Activated naive CD8-positive, alpha-beta T cell treated with anti-CD3 and anti-CD28 coated beads, Interleukin-2, amount 50 U/mL, for 24 hours (primary cell): Measurements from ENCODE around the gene KRT13.

Experiments
- ATAC-seq: fragments of 150-1000 bp; cut with Tn5 transposase; one replicate; pipeline ENCODE4 v1.10.0; 2021
- DNase-seq: peaks from one replicate; pipeline ENCODE4 v3.0.0; 2021
- H3K27ac Mint-ChIP-seq: one replicate; pipeline ENCODE4 v1.8.0; 2021; ENCODE audit warnings: mild to moderate bottlenecking, mixed read lengths
- H3K27me3 Mint-ChIP-seq: one replicate; pipeline ENCODE4 v1.8.0; 2021; ENCODE audit warnings: mixed read lengths
- H3K36me3 Mint-ChIP-seq: one replicate; pipeline ENCODE4 v1.8.0; 2021; ENCODE audit warnings: low read depth, mixed read lengths
- H3K4me1 Mint-ChIP-seq: one replicate; pipeline ENCODE4 v1.8.0; 2021; ENCODE audit warnings: mixed read lengths
- H3K4me3 Mint-ChIP-seq: one replicate; pipeline ENCODE4 v1.8.0; 2021; ENCODE audit warnings: mild to moderate bottlenecking, moderate library complexity, mixed read lengths
- H3K9me3 Mint-ChIP-seq: one replicate; pipeline ENCODE4 v1.8.0; 2021; ENCODE audit warnings: mixed read lengths

The KRT13 gene

DNA sequence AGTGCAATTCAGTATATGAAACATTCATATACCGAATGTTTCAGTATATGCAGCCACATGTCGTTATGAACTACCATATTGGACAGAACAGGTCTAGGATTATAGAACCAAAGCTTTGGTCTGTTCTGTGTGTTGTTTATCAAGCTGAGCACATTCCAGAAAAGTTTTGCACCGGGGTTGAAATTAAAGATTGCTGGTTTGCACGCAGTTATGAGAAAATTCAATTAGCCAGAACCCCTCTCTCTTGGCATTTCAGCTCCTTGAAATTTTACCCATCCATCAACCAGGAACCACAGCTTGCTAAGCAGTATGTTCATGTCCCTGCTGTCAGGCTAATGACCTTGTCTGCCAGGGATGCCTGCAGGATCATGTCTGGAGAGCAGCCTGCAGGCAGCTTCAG, 47.7 kb downstream of the KRT13 start:
- DNase-seq (no peak), ATAC-seq (no peak)
- H3K27ac Mint-ChIP-seq = no peak overlapping the region
- no peaks in the 10 kb centered on the region for H3K27me3 Mint-ChIP-seq
- no peak overlapping the region for H3K4me3 Mint-ChIP-seq
- no peaks in the 10 kb centered on the region for H3K9me3 Mint-ChIP-seq
- H3K4me1 Mint-ChIP-seq = no peaks in the 10 kb centered on the region
- H3K36me3 Mint-ChIP-seq = no peaks in the 10 kb centered on the region

DNA sequence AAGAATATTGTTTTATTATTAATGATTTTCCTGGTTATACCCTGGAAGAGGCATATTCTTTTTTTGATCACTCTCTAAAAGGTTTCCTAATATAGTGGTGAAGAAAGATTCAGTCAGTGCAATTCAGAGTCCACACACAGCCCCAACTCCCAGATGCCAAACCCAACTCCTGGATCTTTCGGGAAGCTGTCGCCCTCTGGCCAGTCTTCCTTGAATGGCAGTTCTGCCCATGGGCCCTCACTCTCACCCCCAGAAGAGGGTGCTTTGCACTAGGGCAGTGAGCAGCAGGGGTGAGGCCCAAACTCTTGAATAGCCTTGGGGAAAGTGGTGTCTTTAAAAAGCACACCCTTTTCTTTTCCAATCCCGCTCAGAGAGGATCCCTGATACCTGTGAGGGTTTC, 49.2 kb downstream of the KRT13 start:
- no peaks in the 10 kb centered on the region for H3K27me3 Mint-ChIP-seq
- no peak overlapping the region for H3K27ac Mint-ChIP-seq
- H3K9me3 Mint-ChIP-seq = no peaks in the 10 kb centered on the region
- H3K4me3 Mint-ChIP-seq = no peak overlapping the region
- no peaks in the 10 kb centered on the region for H3K36me3 Mint-ChIP-seq
- no peak for ATAC-seq
- DNase-seq = no peak
- no peaks in the 10 kb centered on the region for H3K4me1 Mint-ChIP-seq

DNA sequence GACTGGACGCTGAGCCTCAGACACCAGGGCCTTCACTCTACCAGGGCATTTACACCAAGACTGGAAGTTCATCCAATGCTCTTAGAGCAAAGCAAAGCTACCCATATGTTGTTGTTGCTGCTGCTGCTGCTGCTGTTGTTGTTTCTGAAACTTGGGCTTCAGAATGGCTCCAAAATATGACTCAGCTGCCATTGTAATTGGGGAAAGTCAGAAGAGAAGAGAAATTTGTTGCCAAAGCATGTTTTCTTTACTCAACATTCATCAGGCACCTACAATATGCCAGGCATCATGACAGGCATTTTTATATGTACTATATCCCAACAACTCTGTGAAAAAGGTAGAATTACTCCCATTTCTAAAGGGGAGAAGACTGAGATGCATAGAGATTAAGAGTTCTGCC, 50.2 kb downstream of the KRT13 start:
- no peaks in the 10 kb centered on the region for H3K27me3 Mint-ChIP-seq
- no peak overlapping the region for H3K4me3 Mint-ChIP-seq
- DNase-seq (no peak), ATAC-seq (no peak)
- H3K27ac Mint-ChIP-seq = no peak overlapping the region
- no peaks in the 10 kb centered on the region for H3K4me1 Mint-ChIP-seq
- H3K36me3 Mint-ChIP-seq = no peaks in the 10 kb centered on the region
- no peaks in the 10 kb centered on the region for H3K9me3 Mint-ChIP-seq

DNA sequence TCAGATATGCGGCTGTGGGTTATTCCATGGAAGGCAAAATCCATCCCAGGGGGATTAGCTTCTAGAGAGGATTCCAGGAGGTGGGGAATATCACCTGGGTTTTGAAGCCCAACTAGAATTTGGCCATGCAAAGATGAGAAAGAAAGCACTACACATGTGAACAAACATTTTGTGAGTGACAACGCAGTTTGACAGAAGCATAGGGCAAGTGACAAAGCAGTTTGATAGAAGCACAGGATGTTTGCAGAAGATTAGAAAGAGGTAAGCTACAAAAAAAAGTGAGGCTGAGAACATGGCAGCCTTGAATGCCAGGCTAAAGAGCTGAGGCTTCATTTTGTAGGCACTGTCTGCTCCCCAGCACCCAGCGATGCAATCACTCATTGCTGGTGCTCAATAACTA, 52.3 kb downstream of the KRT13 start:
- DNase-seq = no peak
- ATAC-seq = no peak
- H3K36me3 Mint-ChIP-seq = no peaks in the 10 kb centered on the region
- no peaks in the 10 kb centered on the region for H3K9me3 Mint-ChIP-seq
- H3K4me3 Mint-ChIP-seq = no peak overlapping the region
- H3K27me3 Mint-ChIP-seq = no peaks in the 10 kb centered on the region
- no peak overlapping the region for H3K27ac Mint-ChIP-seq
- H3K4me1 Mint-ChIP-seq = no peaks in the 10 kb centered on the region

DNA sequence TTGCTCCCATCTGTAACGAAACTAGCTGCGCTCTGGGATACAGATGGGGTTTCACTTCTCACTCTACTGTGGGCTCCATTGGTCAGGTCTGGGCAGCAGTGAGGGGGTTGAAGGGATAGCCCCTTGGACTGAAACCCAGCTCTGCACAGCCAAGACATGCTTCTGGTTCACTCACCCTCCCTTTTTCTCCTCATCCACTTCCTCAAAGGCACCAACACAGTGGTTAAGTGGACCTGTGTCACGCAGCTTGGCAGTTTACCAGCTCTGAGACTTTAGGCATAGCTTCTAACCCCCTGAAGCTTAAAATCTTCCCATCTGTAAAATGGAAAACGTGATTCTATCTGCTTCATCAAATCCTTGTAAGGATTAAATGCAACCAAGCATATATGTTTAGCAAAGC, 53.1 kb downstream of the KRT13 start:
- H3K4me1 Mint-ChIP-seq = no peaks in the 10 kb centered on the region
- H3K27me3 Mint-ChIP-seq = no peaks in the 10 kb centered on the region
- ATAC-seq (no peak), DNase-seq (no peak)
- H3K27ac Mint-ChIP-seq = no peak overlapping the region
- H3K4me3 Mint-ChIP-seq = no peak overlapping the region
- H3K36me3 Mint-ChIP-seq = no peaks in the 10 kb centered on the region
- no peaks in the 10 kb centered on the region for H3K9me3 Mint-ChIP-seq

DNA sequence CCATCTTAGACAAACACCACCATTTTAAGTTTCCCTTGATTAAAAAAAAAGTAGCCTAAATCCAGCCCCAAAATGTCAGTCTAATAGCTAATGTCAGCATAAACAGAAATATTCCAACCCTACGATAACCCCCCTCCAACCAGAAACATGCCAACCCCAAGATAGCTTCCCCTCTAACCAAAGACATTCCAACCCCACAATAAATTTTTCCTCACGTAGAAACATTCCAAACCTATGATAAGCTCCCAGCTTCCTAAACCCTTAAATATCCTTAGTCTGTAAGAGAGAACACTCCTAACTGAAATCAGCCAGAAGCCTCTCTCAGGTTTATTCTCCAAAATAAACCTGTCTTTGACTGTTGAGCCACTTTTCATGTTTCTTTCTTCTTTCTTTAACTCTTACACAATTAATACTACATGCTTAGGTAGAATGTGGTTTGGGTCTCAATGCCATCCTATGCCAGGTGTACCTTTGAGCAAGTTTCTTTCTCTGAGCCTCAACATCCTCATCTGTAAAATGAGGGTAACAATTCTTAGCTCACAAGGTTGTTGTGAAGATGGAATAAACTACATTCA, 54.2 kb downstream of the KRT13 start:
- peaks cover 1% of the 10 kb centered on the region for H3K27me3 Mint-ChIP-seq
- no peak overlapping the region for H3K27ac Mint-ChIP-seq
- no peak for ATAC-seq
- DNase-seq = no peak
- no peaks in the 10 kb centered on the region for H3K36me3 Mint-ChIP-seq
- H3K9me3 Mint-ChIP-seq = no peaks in the 10 kb centered on the region
- no peak overlapping the region for H3K4me3 Mint-ChIP-seq
- no peaks in the 10 kb centered on the region for H3K4me1 Mint-ChIP-seq
